IPS-18c (cell line): Measurements from ENCODE around the gene TTC27.

Experiments
- H3K4me3 ChIP-seq: 2 replicates; pipeline ENCODE4 v1.7.0; 2013; ENCODE audit warnings: low read depth, mild to moderate bottlenecking, low read length, moderate library complexity; ENCODE audit not compliant: insufficient read depth
- H3K9me3 ChIP-seq: one replicate; pipeline ENCODE4 v1.6.1; 2013; ENCODE audit warnings: mild to moderate bottlenecking, low read length, moderate library complexity; ENCODE audit not compliant: control insufficient read depth, insufficient read depth

The TTC27 gene

GRCh38 chr2:32806857-32807256, 179.0 kb downstream of the TTC27 start:
- H3K4me3 ChIP-seq = no peak overlapping the region

GRCh38 chr2:32807662-32808061, 179.8 kb downstream of the TTC27 start:
- Histone ChIP-seq H3K9me3 (no peaks in the 10 kb centered on the region), H3K4me3 (no peak overlapping the region)

More at GRCh38 chr2:32806857-32807256, 179.0 kb downstream of the TTC27 start:
- no peaks in the 10 kb centered on the region for H3K9me3 ChIP-seq

- Histone ChIP-seq H3K9me3 (no peaks in the 10 kb centered on the region), H3K4me3 (no peak overlapping the region)
Observed at GRCh38 chr2:32810909-32811495, 183.2 kb downstream of the TTC27 start.

- no peak overlapping the region for H3K4me3 ChIP-seq
- no peaks in the 10 kb centered on the region for H3K9me3 ChIP-seq
Observed at GRCh38 chr2:32811696-32812095, 183.8 kb downstream of the TTC27 start.

- no peak overlapping the region for H3K4me3 ChIP-seq
Observed at GRCh38 chr2:32812316-32812715, 184.5 kb downstream of the TTC27 start.

GRCh38 chr2:32820088-32820487, 192.2 kb downstream of the TTC27 start:
- Histone ChIP-seq H3K9me3 (no peaks in the 10 kb centered on the region), H3K4me3 (no peak overlapping the region)

More at GRCh38 chr2:32812316-32812715, 184.5 kb downstream of the TTC27 start:
- no peaks in the 10 kb centered on the region for H3K9me3 ChIP-seq

GRCh38 chr2:32820701-32821100, 192.9 kb downstream of the TTC27 start:
- Histone ChIP-seq H3K9me3 (no peaks in the 10 kb centered on the region), H3K4me3 (no peak overlapping the region)

- Histone ChIP-seq H3K9me3 (no peaks in the 10 kb centered on the region), H3K4me3 (no peak overlapping the region)
Observed at GRCh38 chr2:32824070-32824809, 196.4 kb downstream of the TTC27 start.

- H3K4me3 ChIP-seq = no peak overlapping the region
- no peaks in the 10 kb centered on the region for H3K9me3 ChIP-seq
Observed at GRCh38 chr2:32825291-32825712, 197.5 kb downstream of the TTC27 start.

- H3K4me3 ChIP-seq = no peak overlapping the region
- no peaks in the 10 kb centered on the region for H3K9me3 ChIP-seq
Observed at GRCh38 chr2:32830196-32830595, 202.3 kb downstream of the TTC27 start.

- no peak overlapping the region for H3K4me3 ChIP-seq
- H3K9me3 ChIP-seq = no peaks in the 10 kb centered on the region
Observed at GRCh38 chr2:32832821-32833220, 205.0 kb downstream of the TTC27 start.

- Histone ChIP-seq H3K9me3 (no peaks in the 10 kb centered on the region), H3K4me3 (no peak overlapping the region)
Observed at GRCh38 chr2:32833709-32834108, 205.9 kb downstream of the TTC27 start.

- H3K9me3 ChIP-seq = no peaks in the 10 kb centered on the region
- no peak overlapping the region for H3K4me3 ChIP-seq
Observed at GRCh38 chr2:32835148-32835547, 207.3 kb downstream of the TTC27 start.

GRCh38 chr2:32836933-32837332, 209.1 kb downstream of the TTC27 start:
- no peaks in the 10 kb centered on the region for H3K9me3 ChIP-seq
- H3K4me3 ChIP-seq = no peak overlapping the region

GRCh38 chr2:32838418-32838817, 210.6 kb downstream of the TTC27 start:
- no peaks in the 10 kb centered on the region for H3K9me3 ChIP-seq
- H3K4me3 ChIP-seq = no peak overlapping the region

- Histone ChIP-seq H3K9me3 (no peaks in the 10 kb centered on the region), H3K4me3 (no peak overlapping the region)
Observed at GRCh38 chr2:32838949-32839348, 211.1 kb downstream of the TTC27 start.

GRCh38 chr2:32841931-32842898, 214.4 kb downstream of the TTC27 start:
- no peaks in the 10 kb centered on the region for H3K9me3 ChIP-seq

GRCh38 chr2:32843699-32844098, 215.8 kb downstream of the TTC27 start:
- no peaks in the 10 kb centered on the region for H3K9me3 ChIP-seq
- H3K4me3 ChIP-seq = no peak overlapping the region

More at GRCh38 chr2:32841931-32842898, 214.4 kb downstream of the TTC27 start:
- H3K4me3 ChIP-seq = no peak overlapping the region
